ENCODE measurements around the gene ANKRD16.
A peak's percentile ranks its signal among the peaks of the same experiment; 100 is the strongest.
"Not testable (repeated sequence)": the region's sequence is repeated elsewhere in the genome, so short reads cannot be mapped to it uniquely, and the experiment has no call there.

Gene ANKRD16

GRCh38 chr10:5832946-5833345 is 56.7 kb downstream of the ANKRD16 start:
- DNase-seq, result no peak

GRCh38 chr10:5831446-5831782 is 58.3 kb downstream of the ANKRD16 start:
- DNase-seq, result no peak

DNA sequence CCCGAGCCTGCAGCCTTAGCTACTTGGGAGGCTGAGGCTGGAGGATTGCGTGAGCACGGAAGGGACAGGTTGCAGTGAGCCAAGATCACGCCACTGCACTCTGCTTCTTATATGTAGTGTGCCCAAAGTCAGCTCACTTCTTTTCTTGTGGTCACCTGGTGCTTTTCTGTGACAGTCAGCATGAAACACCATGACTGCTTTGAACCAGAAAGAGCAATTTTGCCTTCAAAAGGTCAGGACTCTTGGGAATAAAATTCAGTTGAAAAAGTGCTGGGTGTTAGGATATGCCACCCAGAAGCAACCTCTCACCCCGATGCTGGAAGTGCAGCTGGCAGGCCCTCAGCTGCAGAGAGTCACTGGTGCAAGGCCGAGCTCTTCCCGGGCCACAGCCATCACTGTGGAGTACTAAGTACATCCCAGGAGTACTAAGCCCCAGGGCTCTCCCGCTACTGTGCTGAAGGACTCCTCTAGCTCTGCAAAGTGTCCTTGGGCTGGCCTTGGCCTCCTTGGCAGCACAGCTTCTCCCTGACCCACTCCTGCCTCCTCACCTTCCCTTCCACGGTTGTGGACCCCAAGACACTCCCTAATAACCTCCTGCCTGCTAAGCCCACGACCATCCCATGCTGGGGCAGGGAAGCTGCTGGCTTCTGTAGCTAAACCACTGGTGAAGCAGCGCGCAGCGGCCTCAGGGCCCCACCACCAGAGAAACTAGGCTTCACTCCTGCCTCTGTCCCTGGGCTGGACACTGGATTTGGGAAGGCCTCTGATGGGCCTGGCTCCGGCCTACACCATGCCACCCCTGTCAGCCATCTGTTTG is 58.9 kb downstream of the ANKRD16 start:
- DNase-seq, result no peak

DNA sequence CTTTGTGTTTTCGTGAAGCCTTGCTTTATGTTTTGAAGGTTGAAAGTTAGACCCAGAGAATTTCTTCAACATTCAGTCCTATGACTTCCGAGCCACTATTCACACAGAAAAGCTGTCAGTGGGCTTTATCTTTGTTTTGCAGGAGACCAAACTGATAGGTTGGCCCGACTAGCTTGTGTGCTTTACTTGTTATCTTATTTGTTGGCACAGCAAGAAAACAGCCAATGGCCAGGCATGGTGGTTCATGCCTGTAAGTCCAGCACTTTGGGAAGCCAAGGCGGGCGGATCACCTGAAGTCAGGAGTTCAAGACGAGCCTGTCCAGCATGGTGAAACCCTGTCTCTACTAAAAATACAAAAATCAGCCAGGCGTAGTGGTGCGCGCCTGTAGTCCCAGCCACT is 60.4 kb downstream of the ANKRD16 start:
- no peak for DNase-seq

DNA sequence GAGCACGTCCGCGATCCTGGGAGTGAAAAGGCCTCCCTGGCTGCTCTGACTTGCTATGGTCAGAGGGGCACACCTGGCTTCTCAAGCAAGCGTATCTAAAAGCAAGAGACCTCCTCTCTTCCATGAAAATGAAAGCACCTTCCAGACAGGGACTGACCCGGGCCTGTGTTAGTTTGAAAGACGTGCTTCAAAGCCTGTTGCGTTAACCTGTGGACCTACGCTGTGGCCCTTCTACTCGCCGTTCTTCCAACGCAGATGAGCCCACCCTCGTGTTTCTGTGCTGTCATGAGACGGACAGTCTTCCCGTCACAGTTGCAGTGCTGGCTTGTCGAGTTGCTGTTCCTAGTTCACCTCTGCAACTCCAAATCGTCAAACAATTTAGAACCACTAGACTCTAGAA is 61.0 kb downstream of the ANKRD16 start:
- no peak for DNase-seq

DNA sequence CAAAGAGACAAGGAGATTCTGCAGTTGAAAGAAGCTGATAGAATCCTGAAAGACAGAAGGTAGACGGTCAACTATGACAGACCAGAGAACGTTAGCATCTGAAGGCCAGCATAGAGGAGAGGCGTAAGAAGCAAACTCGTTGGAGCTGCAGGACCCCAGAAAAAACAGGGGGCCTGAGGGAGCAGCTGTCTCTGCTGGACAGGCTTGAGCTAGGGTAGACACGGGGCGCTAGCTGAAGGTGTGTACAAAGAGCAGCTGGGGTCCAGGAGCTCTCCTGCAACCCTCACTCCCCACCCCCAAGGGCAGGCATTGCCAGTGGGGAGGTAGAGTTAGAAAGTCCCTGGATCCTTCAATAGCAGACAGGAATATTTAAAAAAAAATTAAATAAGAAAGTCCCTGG is 61.9 kb downstream of the ANKRD16 start:
- no peak for DNase-seq

DNA sequence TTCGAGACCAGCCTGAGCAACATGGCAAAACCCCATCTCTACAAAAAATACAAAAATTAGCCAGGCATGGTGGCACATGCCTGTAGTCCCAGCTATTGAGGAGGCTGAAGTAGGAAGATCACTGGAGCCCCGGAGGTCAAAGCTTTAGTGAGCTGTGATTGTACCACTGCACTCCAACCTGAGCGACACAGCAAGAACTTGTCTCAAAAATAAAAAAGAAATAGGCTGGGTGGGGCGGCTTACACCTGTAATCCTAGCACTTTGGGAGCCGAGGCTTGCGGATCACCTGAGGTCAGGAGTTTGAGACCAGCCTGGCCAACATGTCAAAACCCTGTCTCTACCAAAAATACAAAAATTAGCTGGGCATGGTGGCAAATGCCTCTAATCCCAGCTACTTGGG is 63.2 kb downstream of the ANKRD16 start:
- not testable (repeated sequence) for DNase-seq

GRCh38 chr10:5818894-5819293 is 70.8 kb downstream of the ANKRD16 start:
- DNase-seq, result no peak

DNA sequence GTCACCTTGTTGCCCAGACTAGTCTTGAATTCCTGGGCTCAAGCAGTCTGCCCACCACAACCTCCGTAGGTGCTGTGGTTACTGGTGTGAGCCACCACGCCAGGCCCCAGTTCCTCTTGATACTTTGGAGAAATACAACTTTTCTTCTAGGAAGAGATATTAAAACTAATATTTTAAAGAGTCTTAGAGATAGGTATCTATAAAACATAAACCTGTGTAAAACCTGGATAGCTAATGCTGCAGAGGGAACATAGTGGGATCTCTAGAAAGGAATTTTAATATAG is 71.7 kb downstream of the ANKRD16 start:
- DNase-seq, result no peak

DNA sequence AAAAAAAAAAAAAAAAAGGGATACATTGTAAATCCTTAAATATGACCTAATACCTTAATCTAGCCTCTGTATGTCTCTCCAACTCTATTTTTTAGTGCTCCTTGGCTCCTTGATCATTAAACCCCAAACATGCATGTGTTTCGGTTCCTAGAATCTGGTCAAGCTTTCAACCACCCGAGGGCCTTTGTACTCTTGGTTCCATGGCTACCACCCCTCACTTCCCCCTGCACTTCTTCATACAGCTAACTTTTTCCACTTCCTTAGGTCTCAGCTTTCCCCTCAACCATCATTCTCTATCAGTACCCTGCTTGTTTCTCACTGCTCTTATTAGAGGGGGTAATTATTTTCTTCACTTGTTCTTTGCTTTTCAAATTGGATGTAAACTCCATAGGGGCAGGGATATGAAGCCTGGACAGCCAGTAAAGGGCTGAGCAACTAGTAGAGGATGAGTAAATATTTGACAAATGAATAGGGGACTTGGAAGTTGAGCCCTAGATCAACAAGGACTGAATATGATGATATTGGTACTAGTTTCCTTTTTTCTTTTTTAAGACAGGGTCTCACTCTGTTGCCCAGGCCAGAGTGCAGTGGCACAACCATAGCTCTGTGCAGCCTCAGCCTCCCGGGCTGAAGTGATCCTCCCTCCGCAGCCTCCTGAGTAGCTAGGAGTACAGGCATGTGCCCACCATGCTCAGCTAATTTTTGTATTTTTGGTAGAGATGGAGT is 72.2 kb downstream of the ANKRD16 start:
- DNase-seq, result no peak

GRCh38 chr10:5816170-5816569 is 73.5 kb downstream of the ANKRD16 start:
- DNase-seq, result no peak

DNA sequence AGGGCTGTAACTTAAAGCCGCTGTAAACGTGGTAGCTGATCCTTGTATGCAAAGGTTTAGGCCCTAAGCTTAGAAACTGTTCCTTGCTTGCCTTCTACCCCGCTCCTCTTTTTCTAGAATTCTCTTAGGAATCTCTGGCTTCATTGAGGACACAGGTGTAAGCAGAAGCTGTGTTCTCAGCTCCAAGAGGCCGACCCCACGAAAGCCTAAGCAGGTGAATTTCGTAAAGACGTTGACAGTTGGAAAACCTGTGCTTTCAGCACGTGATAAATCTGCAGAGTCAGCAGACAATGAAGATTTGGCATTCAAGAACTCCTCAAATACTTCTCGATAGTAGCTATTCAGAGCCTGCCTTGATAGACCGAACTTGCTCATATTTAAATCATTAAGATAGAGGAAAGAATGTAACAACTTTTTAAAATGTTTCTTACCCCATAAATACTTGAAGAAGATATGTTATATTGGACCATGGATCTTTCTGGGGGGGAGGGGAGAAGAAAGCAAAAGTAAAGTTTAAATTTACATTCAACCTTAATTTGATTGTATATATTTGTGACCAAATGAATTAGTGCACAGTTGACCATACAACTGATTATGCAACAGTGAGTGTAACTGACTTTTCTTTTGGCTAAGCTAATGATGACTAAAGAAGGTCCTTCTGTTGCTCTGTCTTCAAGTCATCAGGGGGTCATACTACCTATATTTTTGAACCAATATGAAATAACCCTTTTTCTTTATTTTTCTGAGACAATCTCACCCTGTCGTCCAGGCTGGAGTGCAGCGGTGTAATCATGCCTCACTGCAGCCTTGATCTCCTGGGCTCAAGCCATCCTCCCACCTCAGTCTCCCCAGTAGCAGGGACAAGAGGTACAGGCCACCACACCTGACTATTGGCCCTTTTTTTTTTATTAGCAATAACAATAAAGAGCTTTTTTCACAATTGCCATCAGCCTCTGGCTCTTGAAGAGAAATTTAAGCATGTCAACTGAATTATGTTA is 75.3 kb downstream of the ANKRD16 start:
- no peak for DNase-seq

GRCh38 chr10:5813341-5814109 is 76.2 kb downstream of the ANKRD16 start, which contains the start of gene GDI2:
Gene GDI2 (minus strand): TSS chr10:5813434. CDS start chr10:5813258, 176 bp downstream.
- peak; percentile 98 for DNase-seq

DNA sequence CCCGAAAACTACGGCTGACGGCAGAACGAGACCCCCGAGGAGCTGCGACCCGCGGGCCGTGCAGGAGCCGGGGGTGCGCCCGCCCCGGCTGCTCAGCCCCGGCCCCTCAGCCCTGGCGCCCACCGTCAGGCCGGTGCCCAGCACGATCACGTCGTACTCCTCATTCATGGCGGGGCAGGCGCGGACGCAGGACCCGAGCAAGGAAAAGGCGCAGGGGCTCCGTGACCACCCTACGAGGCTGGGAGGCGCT is 76.7 kb downstream of the ANKRD16 start:
- DNase-seq, result no peak

- DNase-seq, result peak; percentile 65
Measured at GRCh38 chr10:5812283-5813090, 77.2 kb downstream of the ANKRD16 start.
